ENCODE results near the gene TNNI2. TPM values are rescaled to one million over a fixed set of nuclear protein-coding genes. Genes with fewer than 3 reads are reported as not detected.
A peak's percentile ranks its signal among the peaks of the same experiment; 100 is the strongest.

The TNNI2 gene
- total and polyA plus RNA-seq, 12 donors, result 0.55 to 21.8 (median 2.4) TPM; not detected in 3

GRCh38 chr11:1842149-1843097, 3.6 kb downstream of the TNNI2 start:
- H3K4me1 ChIP-seq (replicated peaks in 1 of 2), result peaks cover 60 to 63% of the 10 kb centered on the region in 2 donors
- no peaks in the 10 kb centered on the region for H3K9me3 ChIP-seq (replicated peaks in 1 of 3)
- intact Hi-C loops (cut with DNase I), result no loop called here
- H3K27me3 ChIP-seq, result no peaks in the 10 kb centered on the region
- H3K4me3 ChIP-seq, result no peak overlapping the region
- TF ChIP-seq CTCF (IDR thresholded peaks at IDR 0.05) (no peak), POLR2A (IDR thresholded peaks at IDR 0.05) (peak in 1 of 2 donors; percentile 68)
- no peaks in the 10 kb centered on the region for H3K36me3 ChIP-seq (replicated peaks in 1 of 2)
- DNase-seq, result peak; percentile 87 to 98 (median 96)
- H3K27ac ChIP-seq, result peak overlapping the region; percentile 42 to 96 (median 93)
- 34 to 55% (median 48%) methylated on average over 7 to 29 of the region's 29 CpGs for WGBS, 4 donors

- Histone ChIP-seq H3K27me3 (no peaks in the 10 kb centered on the region), H3K9me3 (replicated peaks in 1 of 3) (no peaks in the 10 kb centered on the region), H3K27ac (peak overlapping the region; percentile 42 to 96 (median 93)), H3K4me1 (replicated peaks in 1 of 2) (peaks cover 62 to 63% of the 10 kb centered on the region in 2 donors), H3K36me3 (replicated peaks in 1 of 2) (no peaks in the 10 kb centered on the region), H3K4me3 (no peak overlapping the region)
- intact Hi-C loops (cut with DNase I), result no loop called here
- 39 to 50% (median 49%) methylated on average over 8 to 11 of the region's 11 CpGs for WGBS, 4 donors
- peak in 4 of 7 donors; percentile 57 to 64 (median 59) for DNase-seq
- TF ChIP-seq POLR2A (IDR thresholded peaks at IDR 0.05) (peak in 1 of 2 donors; percentile 27), CTCF (IDR thresholded peaks at IDR 0.05) (no peak)
Measured at GRCh38 chr11:1843098-1843473, 4.3 kb downstream of the TNNI2 start.

GRCh38 chr11:1843796-1844195, 5.0 kb downstream of the TNNI2 start:
- Histone ChIP-seq H3K27me3 (no peaks in the 10 kb centered on the region), H3K27ac (peak overlapping the region; percentile 42 to 96 (median 93)), H3K4me3 (no peak overlapping the region), H3K9me3 (replicated peaks in 1 of 3) (no peaks in the 10 kb centered on the region), H3K36me3 (replicated peaks in 1 of 2) (no peaks in the 10 kb centered on the region), H3K4me1 (replicated peaks in 1 of 2) (peaks cover 67 to 68% of the 10 kb centered on the region in 2 donors)
- TF ChIP-seq CTCF (IDR thresholded peaks at IDR 0.05) (no peak), POLR2A (IDR thresholded peaks at IDR 0.05) (no peak)
- DNase-seq, result no peak
- intact Hi-C loops (cut with DNase I), result no loop called here
- 41 to 68% (median 50%) methylated on average over 5 to 8 of the region's 8 CpGs for WGBS, 4 donors

- Histone ChIP-seq H3K27ac (peak overlapping the region; percentile 42 to 96 (median 93)), H3K36me3 (replicated peaks in 1 of 2) (no peaks in the 10 kb centered on the region), H3K4me1 (replicated peaks in 1 of 2) (peaks cover 70 to 71% of the 10 kb centered on the region in 2 donors), H3K9me3 (replicated peaks in 1 of 3) (no peaks in the 10 kb centered on the region), H3K27me3 (no peaks in the 10 kb centered on the region), H3K4me3 (no peak overlapping the region)
- WGBS, 4 donors, result 9 to 17% (median 13%) methylated on average over 22 to 23 of the region's 23 CpGs
- TF ChIP-seq POLR2A (IDR thresholded peaks at IDR 0.05) (peak; percentile 8 to 60), CTCF (IDR thresholded peaks at IDR 0.05) (no peak)
- DNase-seq, result peak; percentile 87 to 96 (median 90)
- intact Hi-C loops (cut with DNase I), result no loop called here
Measured at GRCh38 chr11:1844221-1845094, 5.7 kb downstream of the TNNI2 start.
